ENCODE results near the gene KCNJ12.

GRCh38 chr17:21371511-21372081 lies 4.6 kb upstream of the KCNJ12 start:
- TF ChIP-seq CTCF (IDR thresholded peaks at IDR 0.05) (no peak), POLR2A (IDR thresholded peaks at IDR 0.05) (no peak)

All from adrenal gland (tissue), 5 donors.